ENCODE measurements around the gene LRCOL1. TPM values are rescaled to one million over a fixed set of nuclear protein-coding genes. Genes with fewer than 3 reads are reported as not detected.

The LRCOL1 gene
- total RNA-seq, 2 donors from 2014 or later = not detected

DNA sequence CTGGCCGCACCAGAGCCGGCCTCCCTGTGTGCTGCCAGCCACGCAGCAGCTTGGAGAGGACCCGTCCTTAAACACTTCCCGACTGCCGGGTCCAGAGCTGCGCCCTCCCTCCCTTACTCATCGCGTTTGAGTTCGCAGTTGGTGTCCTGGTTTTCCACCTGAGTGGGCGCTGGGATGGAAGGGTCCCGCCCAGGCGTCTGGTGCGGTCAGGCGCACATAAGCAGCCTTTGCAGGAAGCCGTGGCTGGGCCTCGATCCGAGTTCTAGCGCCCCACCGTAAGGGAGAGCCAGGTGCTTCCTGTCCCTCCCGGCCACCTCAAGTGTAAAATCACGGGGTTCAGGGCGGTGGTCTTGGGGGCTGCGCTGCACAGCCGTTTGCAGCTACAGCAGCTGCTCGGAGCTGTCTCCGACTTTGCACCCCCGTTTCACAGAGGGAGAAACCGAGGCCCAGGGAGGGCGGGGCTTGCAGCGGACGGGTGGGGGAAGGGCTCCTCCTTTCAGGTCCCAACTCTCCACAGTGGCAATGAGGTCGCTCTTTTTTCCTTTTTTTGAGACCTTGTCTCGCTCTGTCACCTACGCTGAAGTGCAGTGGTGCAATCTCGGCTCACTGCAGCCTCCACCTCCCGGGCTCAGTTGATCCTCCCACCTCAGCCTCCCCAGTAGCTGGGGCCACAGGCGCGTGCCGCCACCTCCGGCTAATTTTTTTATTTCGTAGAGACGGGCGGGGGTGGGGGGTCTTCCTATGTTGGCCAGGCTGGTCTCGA lies 51.3 kb downstream of the LRCOL1 start:
- H3K4me3 ChIP-seq = no peak overlapping the region
- intact Hi-C loops (cut with DNase I) = no loop called here
- no peaks in the 10 kb centered on the region for H3K9me3 ChIP-seq
- H3K4me1 ChIP-seq = peaks cover 35% of the 10 kb centered on the region
- no peaks in the 10 kb centered on the region for H3K27me3 ChIP-seq
- DNase-seq = no peak
- H3K27ac ChIP-seq = no peak overlapping the region
- 55 to 68% methylated on average over 34 to 42 of the region's 45 CpGs for WGBS, 2 donors
- TF ChIP-seq, protein P1, sequence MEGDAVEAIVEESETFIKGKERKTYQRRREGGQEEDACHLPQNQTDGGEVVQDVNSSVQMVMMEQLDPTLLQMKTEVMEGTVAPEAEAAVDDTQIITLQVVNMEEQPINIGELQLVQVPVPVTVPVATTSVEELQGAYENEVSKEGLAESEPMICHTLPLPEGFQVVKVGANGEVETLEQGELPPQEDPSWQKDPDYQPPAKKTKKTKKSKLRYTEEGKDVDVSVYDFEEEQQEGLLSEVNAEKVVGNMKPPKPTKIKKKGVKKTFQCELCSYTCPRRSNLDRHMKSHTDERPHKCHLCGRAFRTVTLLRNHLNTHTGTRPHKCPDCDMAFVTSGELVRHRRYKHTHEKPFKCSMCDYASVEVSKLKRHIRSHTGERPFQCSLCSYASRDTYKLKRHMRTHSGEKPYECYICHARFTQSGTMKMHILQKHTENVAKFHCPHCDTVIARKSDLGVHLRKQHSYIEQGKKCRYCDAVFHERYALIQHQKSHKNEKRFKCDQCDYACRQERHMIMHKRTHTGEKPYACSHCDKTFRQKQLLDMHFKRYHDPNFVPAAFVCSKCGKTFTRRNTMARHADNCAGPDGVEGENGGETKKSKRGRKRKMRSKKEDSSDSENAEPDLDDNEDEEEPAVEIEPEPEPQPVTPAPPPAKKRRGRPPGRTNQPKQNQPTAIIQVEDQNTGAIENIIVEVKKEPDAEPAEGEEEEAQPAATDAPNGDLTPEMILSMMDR (IDR thresholded peaks at IDR 0.05) = no peak
- TF ChIP-seq POLR2A (IDR thresholded peaks at IDR 0.05) = no peak
- no peaks in the 10 kb centered on the region for H3K36me3 ChIP-seq (replicated peaks in 1 of 2; ENCODE audit: insufficient read depth in 1 of 2, low read depth in 2 of 2)
- no peak for ATAC-seq

DNA sequence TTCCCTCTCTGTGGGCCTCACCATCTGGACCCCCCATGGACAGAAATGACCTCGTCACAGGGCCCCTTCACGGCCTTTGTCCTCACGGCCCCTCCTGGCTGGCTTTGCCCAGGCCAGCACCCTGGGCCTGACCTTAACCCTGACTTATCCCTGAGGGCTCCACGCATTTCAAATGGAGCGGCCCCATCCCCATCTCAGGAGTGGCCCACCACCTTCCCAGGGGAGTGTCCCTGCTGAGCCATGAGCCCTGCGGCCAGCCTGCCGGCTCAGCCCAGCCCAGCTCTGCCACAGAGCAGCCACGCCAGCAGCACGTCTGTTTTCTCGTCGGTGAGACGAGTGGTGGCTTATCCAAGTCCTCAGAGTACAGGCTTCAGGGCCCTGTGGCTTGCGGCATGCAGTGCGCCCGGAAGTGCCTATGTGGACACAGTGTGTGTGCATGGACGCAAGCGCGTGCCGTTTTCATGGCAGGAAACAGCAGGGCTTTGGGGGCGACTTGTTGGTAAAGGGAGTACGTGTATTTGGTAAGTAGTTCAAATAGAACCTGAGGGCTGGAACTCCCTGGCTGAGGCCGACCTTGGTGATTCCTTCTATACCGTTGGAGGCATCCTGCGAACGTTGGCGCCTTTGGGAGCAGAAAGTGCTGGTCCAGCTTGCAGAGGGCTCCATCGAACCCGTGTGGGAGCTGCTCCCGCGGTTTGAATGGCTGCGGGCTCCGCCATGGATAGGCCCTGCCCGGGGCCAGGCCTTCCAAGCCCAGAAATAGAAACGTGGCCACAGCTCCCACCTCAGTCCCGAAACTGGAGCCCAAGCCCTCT lies 52.1 kb downstream of the LRCOL1 start:
- Histone ChIP-seq H3K27me3 (no peaks in the 10 kb centered on the region), H3K9me3 (no peaks in the 10 kb centered on the region), H3K4me1 (peaks cover 35% of the 10 kb centered on the region), H3K4me3 (no peak overlapping the region), H3K36me3 (replicated peaks in 1 of 2; ENCODE audit: insufficient read depth in 1 of 2, low read depth in 2 of 2) (no peaks in the 10 kb centered on the region), H3K27ac (no peak overlapping the region)
- 79 to 88% methylated on average over 5 to 35 of the region's 35 CpGs for WGBS, 2 donors
- ATAC-seq (no peak), DNase-seq (no peak)
- TF ChIP-seq, protein P1 (IDR thresholded peaks at IDR 0.05) = no peak
- TF ChIP-seq POLR2A (IDR thresholded peaks at IDR 0.05) = no peak
- intact Hi-C loops (cut with DNase I) = no loop called here

DNA sequence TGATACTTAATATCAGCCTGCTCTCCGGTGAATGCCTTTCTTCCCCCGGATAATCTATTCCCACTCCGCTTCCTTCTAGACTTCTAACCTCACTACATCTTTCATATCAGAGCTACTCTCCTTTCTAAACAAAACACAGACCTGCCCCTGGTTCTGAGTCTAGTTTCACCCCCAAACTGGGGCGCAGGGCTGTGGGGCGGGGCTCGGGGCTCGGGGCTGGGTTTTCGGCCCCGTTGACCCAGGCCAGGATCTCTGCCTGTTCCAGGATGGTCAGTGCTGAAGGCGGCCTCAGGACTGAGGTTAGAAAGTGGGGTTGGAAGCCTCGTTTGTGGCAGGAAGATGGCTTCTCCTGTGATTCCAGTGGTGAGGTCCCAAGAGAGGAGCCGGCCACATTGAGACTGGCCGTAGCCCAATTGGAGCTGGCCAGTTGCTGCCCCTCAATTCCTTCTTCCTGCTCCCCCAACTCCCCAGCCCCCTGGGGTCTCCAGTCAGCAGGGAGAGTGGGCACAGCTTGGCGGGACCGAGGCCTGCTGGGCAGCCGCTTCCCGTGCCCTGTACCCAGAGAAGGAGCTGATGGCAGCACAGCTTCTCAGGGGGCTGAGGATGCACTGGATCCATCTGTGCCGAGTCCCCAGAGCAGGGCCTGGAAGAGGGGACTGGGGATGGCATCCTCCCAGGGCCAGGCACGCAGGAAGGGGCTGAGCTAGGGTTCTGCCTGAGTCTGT lies 52.9 kb downstream of the LRCOL1 start:
- WGBS, 2 donors = 93 to 95% methylated on average over 15 to 17 of the region's 19 CpGs
- Histone ChIP-seq H3K9me3 (no peaks in the 10 kb centered on the region), H3K4me1 (peaks cover 33% of the 10 kb centered on the region), H3K4me3 (no peak overlapping the region), H3K27me3 (no peaks in the 10 kb centered on the region), H3K27ac (no peak overlapping the region), H3K36me3 (replicated peaks in 1 of 2; ENCODE audit: insufficient read depth in 1 of 2, low read depth in 2 of 2) (no peaks in the 10 kb centered on the region)
- no peak for DNase-seq
- ATAC-seq = no peak
- intact Hi-C loops (cut with DNase I) = no loop called here
- TF ChIP-seq POLR2A (IDR thresholded peaks at IDR 0.05) = no peak
- TF ChIP-seq, protein P1 (IDR thresholded peaks at IDR 0.05) = no peak

DNA sequence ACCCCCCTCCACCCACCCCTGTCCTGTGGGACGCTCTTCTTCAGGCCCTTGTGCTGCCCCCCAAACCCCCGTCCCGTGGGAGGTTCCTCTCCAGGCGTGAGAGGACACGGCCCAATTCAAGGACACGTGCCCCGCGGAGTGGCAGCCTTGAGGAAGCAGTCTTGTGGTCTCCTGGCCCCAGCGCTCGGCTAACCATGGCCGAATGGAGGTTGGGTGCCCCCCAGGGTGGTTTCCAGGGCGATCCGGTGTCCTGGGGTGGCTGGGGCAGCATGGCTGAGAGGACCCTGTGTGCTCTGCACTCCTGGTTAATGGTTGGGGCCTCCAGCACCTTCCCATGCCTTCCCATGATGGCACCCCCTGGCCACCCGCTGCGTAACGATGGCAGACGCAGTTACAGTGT lies 53.6 kb downstream of the LRCOL1 start:
- 94 to 100% methylated on average over 3 to 16 of the region's 17 CpGs for WGBS, 2 donors
- Histone ChIP-seq H3K27me3 (no peaks in the 10 kb centered on the region), H3K27ac (no peak overlapping the region), H3K4me1 (peaks cover 27% of the 10 kb centered on the region), H3K36me3 (replicated peaks in 1 of 2; ENCODE audit: insufficient read depth in 1 of 2, low read depth in 2 of 2) (no peaks in the 10 kb centered on the region), H3K4me3 (no peak overlapping the region), H3K9me3 (no peaks in the 10 kb centered on the region)
- TF ChIP-seq, protein P1 (IDR thresholded peaks at IDR 0.05) = no peak
- TF ChIP-seq POLR2A (IDR thresholded peaks at IDR 0.05) = no peak
- DNase-seq = no peak
- intact Hi-C loops (cut with DNase I) = no loop called here
- no peak for ATAC-seq
